ENCODE measurements around the gene MRPL47.
"Not testable (repeated sequence)": the region's sequence is repeated elsewhere in the genome, so short reads cannot be mapped to it uniquely, and the experiment has no call there.

MRPL47 gene

DNA sequence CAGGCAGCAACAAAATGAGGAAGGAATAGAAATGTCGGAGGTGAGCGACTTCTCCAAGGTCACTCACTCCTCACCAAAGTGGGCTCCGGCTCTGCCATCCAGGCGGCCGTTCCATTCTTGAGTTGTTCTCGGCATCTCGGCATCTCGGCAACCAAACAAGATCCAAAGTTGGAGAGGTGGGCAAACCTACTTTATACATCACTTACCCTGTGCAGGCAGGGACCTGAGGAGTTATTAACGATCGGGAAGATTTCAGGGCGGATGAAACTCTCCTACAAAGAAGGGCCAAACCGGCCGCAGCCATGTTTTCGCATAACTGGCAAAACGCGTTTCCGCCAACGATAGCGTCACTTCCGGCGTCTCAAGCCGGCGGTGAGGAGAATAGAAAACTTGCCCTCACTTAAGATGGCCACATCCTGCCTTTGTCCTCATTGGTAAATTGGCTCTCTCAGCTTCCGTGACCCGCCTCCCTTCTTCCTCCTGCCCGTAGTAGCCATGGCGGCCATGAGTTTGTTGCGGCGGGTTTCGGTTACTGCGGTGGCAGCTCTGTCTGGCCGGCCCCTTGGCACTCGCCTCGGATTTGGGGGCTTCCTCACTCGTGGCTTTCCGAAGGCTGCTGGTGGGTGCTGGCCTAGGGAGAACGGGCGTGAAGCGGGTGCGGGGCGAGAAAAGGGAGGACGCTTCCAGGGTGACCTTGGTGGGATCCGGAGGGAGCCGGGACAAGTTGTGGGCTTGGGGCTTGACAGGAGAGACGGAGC, at the start of gene MRPL47, which contains the start of gene NDUFB5:
Gene MRPL47 (minus strand): TSS at position 318 of the 758 bp plus-strand sequence. CDS start 14 bp downstream, at position 304.
Gene NDUFB5 (plus strand): TSS at position 474 of the 758 bp plus-strand sequence. CDS start 22 bp downstream, at position 496.
- peak; percentile 99 for DNase-seq

- peak; percentile 66 for DNase-seq
Measured at GRCh38 chr3:179653096-179653797, 48.8 kb upstream of the MRPL47 start.

- DNase-seq = peak; percentile 87
Measured at GRCh38 chr3:179652447-179653095, 48.1 kb upstream of the MRPL47 start, which contains the start of gene USP13. TSS of gene USP13 (plus strand) at chr3:179653040. CDS start at chr3:179653226, 186 bp downstream.

GRCh38 chr3:179651687-179652446, 47.4 kb upstream of the MRPL47 start:
- DNase-seq = no peak

DNA sequence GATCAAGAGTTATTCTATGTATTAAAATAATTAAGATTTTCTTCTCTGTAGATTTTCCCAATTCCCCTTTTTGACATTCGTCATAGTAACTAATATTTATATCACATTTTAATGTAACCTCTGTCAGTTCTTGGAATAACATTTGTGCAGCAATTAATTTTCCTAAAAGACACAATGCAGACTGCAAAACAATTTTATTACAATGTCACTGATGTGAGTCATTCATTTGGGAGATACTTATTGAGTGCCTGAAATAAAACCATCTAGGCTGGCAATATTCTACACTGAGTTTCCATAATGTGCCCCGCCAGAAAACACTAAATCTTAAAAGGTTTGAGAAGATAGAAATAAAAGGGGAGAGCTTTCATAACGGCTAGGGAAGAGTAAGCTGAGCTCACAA, 41.7 kb upstream of the MRPL47 start:
- DNase-seq = no peak

GRCh38 chr3:179643837-179644236, 39.4 kb upstream of the MRPL47 start:
- not testable (repeated sequence) for DNase-seq

GRCh38 chr3:179642871-179643270, 38.4 kb upstream of the MRPL47 start:
- DNase-seq = no peak

DNA sequence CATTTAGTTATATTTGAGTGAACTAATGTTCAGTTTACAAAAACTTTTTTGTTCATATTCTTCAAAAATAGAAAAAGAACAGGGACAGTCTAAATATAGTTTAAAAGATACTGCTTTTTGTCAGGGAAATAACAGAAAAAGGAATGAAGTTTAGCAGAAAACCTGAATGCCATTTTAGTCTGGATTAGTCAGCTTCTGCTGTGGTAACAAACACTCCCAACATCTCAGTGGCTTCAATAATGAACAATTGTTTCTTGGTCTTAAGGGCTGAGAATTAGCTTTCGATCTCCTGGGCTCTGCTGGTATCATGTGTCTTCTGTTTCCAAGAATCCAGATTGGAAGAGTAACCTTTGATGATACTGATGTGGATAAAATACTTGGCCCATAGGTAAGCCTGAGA, 36.0 kb upstream of the MRPL47 start:
- DNase-seq = no peak

- DNase-seq = no peak
Measured at GRCh38 chr3:179630753-179631451, 26.5 kb upstream of the MRPL47 start.

DNA sequence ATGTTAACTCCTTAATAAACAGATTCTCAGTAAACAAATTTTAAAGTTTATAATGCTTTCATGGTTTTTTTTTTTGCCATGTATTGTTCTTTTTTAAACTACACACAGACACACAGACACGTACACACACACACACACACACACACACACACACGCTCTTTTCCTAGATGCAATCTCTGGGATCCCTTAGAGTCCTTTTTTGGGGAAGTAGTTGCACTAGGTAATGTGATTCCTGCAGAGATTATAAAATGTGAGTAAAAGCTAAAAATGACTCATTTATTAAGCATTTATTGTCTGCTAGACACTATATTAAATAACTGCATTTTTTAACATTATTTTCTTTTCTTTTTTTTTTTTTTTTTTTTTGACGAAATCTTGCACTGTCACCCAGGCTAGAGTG, 20.0 kb upstream of the MRPL47 start:
- DNase-seq = no peak

DNA sequence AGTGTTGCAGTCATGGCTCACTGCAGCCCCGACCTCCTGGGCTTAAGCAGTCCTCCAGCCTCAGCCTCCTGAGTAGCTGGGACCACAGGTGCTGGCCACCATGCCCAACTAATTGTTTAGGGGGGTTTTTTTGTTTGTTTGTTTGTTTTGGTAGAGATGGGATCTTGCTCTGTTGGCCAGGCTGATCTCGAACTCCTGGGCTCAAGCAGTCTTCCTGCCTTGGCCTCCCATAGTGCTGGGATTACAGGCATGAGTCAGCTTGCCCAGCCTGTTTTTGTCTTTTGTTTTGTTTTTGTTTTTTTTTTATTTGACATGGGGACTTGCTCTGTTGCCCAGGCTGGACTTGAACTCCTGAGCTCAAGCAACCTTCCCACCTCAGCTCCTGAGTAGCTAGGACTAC, 17.6 kb upstream of the MRPL47 start:
- no peak for DNase-seq

DNA sequence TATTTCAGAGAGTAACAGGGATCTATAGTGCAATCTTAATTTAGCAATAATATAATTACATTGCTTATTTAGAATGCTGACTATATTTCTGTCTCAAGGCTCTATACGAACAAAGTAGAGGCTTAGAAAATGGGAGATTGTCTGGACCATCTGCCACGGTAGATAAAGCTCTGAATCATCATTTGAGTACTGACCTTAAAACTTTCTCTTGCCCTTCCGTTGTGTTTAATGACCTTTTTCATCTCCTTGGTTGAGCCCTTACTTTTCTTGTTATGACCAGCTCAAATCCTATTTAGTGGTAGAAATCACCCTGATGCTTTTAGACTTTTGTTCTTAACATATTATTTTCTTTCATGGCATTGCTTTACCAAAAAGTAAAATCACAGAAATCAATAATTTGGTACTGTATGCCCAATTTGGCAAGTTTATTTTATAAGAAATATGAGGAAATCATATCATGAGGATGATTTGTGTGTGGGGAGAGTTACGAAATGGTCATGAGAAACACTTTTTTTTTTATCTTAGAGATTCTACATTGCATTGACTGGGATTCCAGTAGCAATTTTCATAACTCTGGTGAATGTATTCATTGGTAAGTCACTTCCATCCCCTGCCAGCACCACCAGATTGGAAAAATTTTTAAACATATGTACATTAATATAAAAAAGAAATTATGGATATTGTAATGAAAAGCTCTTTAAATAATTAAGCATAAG, 11.2 kb upstream of the MRPL47 start:
- DNase-seq = no peak

DNA sequence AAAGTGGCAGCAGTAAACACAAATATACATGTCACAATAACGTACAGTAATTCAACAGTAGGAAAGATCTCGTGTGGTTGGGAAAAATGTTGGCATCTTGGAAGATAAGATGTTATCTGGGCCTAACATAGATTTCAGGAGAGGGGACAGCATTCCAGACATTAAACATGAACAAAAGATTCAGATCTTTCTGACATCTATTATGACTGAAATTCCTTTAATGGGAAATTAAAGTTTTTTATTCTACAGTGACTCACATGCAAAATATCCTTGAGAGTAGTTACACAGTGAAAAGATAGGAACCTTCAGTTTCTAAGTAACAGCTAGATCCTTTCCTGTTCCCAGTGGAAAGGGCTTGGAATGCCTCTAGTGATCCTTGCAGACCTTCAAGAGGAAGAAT, 9.4 kb upstream of the MRPL47 start:
- no peak for DNase-seq

DNA sequence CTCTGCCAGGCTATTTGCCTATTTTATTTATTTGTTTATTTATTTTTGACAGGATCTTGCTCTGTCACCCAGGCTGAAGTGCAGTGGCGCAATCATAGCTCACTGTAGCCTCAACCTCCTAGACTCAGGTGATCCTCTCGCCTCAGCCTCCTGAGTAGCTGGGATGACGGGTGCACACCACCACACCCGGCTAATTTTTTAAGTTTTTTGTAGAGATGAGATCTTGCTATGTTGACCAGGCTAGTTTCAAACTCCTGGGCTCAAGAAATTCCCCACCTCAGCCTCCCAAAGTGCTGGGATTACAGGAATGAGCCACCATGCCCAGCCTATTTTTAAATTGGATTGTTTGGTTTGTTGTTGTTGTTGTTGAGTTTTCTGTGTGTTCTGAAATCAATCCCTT, 5.6 kb upstream of the MRPL47 start:
- no peak for DNase-seq

- no peak for DNase-seq
Measured at GRCh38 chr3:179608931-179609720, 4.7 kb upstream of the MRPL47 start.

- no peak for DNase-seq
Measured at GRCh38 chr3:179606534-179607085, 2.2 kb upstream of the MRPL47 start.

DNA sequence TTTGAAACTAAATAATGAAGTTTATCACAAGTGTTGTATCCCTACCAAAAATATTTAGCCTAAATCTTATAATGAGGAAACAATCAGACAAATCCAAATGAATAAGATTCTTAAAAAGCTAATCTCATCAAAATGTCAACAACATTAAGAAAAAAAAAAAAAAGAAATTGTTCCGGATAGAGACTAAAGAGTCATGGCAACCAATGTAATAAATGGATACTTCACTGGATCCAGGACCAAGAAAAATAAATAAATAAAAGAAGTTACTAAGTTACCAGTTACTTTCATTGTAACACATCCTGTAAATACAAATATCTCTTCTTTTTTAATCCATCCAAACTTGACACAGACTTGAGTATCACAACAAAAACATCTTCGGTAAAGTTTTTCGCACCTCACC, 607 bp downstream of the MRPL47 start:
- DNase-seq = peak; percentile 39

DNA sequence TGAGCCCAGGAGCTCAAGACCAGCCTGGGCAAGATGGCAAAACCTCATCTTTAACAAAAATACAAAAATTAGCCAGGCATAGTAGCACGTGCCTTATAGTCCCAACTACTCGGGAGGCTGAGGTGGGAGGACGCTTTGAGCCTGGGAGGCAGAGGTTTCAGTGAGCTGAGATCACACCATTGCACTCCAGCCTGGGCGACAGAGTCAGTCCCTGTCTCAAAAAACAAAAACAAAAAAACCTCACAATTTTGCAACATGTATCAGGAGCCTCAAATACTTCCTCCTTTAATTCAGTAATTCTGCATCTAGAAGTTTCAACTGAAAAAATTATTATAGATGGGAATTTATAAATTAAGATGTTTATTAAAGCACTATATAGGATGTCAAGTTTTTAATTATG, 1.1 kb downstream of the MRPL47 start:
- DNase-seq = no peak

- DNase-seq = no peak
Measured at GRCh38 chr3:179599531-179599930, 4.9 kb downstream of the MRPL47 start.

- DNase-seq = no peak
Measured at GRCh38 chr3:179591313-179591712, 13.1 kb downstream of the MRPL47 start.

Measured in NCI-H774 (cell line).